Stimulated activated CD4-positive, alpha-beta T cell treated with anti-CD3 and anti-CD28 coated beads, Interleukin-1b, Interleukin-23, amount 100 ng/mL, for 1 hour (primary cell): ENCODE data around the gene UBE2C.
"Not testable (repeated sequence)": the region's sequence is repeated elsewhere in the genome, so short reads cannot be mapped to it uniquely, and the experiment has no call there.

Experiments
- DNase-seq, 2 donors: peaks; one replicate each; pipeline ENCODE4 v3.0.0-alpha.2; 2020; ENCODE audit warnings: low read depth in 2 of 2

The UBE2C gene

DNA sequence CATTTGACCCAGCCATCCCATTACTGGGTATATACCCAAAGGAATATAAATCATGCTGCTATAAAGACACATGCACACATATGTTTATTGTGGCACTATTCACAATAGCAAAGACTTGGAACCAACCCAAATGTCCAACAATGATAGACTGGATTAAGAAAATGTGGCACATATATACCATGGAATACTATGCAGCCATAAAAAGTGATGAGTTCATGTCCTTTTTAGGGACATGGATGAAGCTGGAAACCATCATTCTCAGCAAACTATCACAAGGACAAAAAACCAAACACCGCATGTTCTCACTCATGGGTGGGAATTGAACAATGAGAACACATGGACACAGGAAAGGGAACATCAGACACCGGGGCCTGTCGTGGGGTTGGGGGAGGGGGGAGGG is 14.5 kb upstream of the UBE2C start:
- DNase-seq, result not testable (repeated sequence)

DNA sequence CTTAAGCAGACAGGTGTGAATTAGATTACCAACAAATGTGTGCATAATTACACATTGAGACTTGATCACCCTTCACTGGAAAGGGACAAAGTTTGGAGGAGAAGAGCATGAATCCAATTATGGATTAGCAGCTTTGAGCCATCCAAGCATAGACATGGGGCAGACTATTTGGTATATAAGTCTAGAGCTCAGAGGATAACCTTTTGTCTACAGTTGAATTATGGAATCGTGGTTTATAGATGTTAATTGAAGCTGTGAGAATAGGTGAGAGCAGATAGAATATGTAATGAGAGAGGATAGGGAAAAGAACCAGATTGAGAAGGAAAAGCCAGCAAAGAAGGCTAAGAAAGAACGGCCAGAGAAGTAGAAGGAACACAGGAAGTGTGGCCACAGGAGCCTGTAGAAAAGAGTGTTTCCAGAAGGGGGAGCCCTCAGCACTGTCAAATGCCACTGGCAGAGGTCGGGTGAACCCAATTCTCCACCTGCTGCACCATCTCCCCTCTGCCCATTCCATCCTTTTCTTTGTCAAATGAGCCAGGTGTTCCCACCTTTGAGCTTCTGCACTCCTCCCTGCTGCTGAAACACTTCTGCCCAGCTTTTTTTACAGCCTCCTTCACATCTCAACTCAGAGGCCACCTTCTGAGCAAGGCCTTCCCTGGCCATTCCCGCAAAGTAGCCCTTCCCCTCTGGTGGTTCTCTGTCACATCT is 13.4 kb upstream of the UBE2C start:
- DNase-seq, result peak in 1 of 2 donors; percentile 29

GRCh38 chr20:45801851-45802250 is 10.6 kb upstream of the UBE2C start:
- DNase-seq, result no peak

- no peak for DNase-seq
Measured at GRCh38 chr20:45810191-45810970, 2.1 kb upstream of the UBE2C start.

DNA sequence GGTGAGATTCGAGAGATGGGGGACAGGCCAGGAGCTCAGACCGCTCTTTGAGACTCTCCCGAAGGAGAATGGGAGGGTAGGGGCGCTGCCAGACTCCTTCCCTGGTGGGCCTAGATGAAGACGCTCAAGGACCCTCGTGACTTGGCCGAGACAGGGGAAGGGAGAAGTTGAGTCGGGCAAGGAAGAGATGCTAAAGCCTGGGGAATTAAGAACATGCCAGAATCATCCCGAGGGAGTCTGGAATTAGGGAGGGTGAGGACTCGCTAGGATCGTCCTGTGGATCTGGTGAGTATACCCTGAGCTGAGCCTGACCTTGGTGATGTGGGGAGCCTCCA is 529 bp downstream of the UBE2C start:
- DNase-seq, result no peak

DNA sequence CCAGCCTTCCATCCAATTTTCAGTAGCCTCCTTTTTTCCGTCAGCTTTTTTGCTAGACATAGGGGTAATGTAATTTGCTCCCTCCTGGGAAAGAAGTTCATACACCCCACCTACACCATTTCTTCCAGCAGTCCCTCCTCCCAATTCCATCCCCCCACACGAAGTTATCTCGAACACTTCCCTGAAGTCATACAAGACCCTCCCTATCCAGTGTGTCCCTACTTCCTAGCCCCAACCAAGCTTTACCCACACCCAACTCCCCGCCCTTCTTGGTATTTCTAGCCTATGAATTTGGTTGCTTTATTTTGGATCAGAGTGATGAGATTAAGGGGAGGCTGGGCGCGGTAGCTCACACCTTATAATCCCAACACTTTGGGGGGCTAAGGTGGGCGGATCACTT is 1.0 kb downstream of the UBE2C start:
- DNase-seq, result no peak

DNA sequence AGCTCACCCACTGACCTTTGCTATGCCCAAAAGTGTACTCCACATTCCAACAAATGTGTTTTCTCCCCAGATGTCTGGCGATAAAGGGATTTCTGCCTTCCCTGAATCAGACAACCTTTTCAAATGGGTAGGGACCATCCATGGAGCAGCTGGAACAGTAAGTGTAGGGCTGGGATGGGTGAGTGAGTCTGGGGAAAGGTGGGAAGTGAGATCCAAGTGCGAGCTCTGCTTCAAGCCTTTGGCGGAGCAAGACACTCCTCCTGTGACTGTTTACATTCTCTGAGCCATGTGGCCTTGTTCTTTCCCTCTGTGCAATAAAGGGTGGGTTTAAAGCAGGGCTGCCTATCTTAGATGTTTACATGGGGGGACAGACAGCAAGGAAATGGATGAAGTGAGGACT is 1.9 kb downstream of the UBE2C start:
- DNase-seq, result no peak

DNA sequence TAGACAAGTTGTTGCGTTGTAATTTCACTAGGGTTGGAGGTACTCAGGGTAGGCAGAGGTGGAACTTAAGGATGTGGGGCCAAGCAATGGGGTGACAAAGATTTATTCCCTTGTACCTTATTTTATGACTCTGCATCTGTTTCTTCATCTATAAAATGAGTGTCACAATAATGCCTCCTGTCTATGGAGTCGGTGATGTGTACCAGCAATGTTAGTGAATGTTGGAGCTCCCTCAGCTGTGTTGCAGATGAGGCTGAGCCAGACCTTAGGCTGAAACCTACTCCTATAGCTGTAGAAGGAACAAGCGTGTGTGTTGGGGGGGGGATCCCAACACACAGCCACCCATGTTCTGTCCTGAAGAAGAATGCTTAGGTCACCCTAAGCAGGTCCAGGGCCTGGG is 4.5 kb downstream of the UBE2C start:
- DNase-seq, result no peak

GRCh38 chr20:45817376-45818194 is 5.1 kb downstream of the UBE2C start:
- DNase-seq, result no peak

DNA sequence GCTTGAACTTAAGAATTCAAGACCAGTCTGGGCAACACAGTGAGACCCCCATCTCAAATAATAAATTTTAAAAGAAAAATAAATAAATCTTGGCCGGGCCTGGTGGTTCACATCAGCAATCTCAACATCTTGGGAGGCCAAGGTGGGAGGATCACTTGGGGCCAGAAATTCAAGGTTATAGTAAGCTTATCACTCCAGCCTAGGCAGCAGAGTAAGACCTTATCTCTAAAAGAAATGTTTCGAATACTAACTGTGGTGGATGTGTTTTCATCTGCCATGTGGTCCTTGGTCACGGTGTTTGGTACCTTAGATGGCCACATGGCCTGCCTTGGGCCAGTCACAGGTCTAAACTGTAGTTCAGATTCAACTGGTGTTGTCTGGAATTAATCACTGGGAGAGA is 5.8 kb downstream of the UBE2C start:
- DNase-seq, result no peak

DNA sequence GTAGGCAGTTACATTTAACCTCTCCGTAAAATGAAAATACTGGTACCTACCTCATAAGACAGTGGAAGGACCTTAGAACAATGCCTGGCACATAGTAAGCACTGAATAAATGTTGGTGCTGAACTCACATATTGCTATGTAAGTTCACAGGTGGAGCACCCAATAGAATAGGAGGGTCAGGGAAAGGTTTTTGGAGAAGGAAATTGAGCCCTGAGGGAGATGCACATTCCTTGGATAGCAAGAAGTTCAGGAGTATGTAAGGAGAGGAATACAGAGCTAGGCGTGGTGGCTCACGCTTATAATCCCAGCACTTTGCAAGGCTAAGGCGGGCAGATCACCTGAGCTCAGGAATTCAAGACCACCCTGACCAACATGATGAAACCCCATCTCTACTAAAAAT is 7.0 kb downstream of the UBE2C start:
- DNase-seq, result no peak

DNA sequence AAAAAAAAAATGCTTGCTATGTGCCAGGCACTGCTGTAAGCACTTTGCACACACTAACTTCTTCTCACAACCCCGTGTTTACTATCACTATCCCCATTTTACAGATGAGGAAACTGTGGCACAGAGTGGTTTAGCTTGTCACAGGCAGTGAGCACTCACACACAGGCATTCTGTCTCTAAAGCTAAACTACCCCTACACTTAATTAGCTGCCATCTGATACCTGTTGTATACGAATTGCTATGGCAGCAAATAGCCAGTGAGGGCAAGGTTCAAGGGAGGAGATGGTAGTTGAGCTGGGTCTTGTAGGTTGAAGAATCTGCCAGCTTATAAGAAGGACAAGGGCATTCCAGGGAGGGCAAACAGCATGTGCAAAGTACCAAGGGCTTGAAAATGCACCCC is 9.5 kb downstream of the UBE2C start:
- DNase-seq, result no peak

DNA sequence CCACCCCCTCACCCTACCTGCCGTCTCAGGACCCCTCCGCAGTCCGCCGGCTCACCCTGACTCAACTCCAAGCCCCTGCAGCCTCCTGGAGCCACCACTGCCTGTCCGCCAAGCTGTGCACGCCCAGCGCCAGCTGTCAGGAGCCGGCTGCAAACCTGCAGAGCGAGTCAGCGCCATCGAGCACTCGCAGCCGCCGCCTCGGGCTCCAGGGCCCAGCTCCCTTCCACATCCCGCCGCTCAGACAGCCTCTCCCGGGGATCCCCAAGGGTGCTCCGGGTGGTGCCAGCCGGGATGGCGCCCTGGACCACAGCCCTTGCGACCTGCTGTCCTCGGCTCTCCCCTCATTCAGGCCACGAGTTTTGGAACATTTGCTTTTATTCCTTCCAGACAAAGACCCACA is 10.4 kb downstream of the UBE2C start:
- DNase-seq, result no peak

DNA sequence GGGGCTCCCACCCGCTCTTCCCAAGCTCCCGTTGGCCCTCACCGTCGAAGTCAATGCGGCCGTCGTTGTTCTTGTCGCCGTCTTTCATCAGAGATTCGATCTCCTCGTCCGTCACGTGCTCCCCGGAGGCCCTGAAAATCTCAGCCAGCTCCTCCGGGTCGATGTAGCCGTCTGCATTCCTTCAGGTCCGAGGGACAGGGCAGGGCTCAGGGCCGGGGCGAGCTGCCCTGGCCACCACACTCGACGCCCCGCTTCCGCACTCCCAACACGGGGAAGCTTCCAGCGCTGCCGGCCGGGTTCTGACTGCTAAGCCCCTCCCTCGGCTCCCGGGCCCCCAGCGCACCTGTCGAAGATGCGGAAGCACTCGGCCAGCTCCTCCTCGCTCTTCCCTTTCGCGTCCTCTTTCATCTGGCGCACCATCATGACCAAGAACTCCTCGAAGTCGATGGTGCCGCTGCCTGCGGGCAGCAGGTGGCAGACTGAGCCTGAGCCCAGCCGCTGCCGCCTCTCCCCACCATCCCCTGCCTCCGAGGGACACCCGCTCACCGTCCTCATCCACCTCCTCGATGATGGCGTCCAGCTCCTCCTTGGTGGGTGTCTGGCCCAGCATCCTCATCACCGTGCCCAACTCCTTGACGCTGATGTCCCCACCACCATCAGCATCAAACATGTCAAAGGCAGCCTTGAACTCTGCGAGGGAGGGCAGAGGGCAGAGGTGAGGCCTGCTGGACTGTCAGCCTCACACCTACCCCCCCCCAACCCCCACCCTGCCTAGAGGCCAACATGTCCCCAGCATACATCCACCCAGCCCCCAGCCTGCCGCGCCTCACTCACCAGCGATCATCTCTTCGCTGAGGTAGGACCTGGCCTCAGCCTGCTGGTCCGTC is 11.7 kb downstream of the UBE2C start:
- DNase-seq, result peak in 1 of 2 donors; percentile 14

DNA sequence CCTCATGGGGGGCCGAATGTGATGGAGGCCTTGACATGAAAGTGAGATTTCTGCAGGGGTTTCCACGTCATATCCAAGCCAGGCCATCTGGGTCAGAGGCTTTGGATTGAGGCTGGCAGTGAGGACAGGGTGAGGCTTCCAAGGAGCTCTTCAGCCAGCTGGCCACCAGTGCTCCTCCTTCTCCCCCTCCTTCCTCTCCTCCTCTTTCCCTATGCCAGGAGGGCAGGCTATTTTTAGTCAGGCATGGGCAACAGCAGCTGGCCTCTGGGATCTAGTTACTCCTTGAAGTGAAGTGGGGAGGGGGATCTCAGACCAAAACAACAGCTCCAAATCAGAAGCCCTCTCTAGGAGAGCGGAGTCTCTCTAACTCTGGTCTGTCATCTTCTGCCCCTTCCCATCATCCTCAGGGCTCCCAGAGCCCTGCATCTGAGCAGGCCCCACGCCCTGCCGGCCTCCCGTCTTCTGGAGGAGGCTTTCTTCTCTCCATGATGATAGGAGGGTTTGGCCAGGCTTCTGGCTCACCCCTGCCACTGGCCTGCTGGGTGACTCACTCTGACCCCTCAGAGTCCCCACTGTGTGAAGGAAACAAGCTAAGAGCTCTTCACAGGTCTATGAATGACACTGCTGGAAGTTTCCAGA is 14.1 kb downstream of the UBE2C start:
- no peak for DNase-seq

DNA sequence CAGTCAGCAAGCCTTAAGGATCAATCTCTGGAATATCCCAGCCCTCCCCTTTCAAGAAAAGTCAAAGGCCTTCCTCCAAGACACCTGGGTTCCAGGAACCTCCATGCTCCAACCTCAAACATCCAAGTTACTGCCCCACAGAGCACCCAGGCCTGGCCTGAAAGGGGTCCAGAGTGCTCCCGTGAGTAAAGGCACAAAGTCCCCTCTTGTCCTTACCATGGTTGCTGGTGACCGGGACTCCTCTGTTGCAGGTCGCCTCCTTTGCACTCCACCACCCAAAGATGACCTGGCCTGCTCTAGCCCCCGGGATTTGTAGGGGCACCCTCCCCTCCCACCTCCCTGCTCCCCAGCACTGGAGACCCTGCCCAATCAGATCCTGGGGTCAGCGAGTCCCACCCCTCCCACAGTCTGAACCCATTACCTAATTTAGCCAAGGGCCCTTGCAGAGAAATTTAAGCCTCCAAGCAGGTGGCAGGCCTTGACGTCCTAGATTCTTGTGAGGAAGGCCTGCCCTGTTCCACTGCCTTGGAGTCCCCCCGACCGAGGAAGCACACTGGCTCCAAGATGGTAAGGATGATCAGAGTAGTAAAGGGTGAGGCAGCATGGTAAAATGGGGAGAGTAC is 14.7 kb downstream of the UBE2C start, which contains the start of gene TNNC2:
Gene TNNC2 (minus strand): TSS at position 283 of the 623 bp plus-strand sequence. CDS start 64 bp downstream, at position 219.
- DNase-seq, result no peak

DNA sequence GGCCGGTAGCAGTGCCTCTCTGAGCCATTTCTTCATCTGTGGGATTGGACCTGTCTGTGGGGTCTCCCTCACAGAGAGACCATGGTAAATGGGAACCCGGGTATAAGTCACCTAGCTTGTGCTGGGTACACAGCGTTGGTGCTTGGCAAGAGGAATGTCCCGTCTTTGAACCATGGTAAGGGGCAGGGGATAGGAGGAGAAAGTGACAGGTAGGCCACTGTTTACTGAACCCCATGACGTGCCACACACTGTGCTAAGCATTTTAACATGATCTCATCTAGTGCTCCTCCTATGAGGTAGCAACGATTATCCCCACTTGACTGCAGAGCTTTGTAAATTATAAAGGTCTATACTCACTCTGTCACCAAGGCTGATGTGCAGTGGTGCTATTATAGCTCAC is 15.3 kb downstream of the UBE2C start:
- no peak for DNase-seq

- DNase-seq, result no peak
Measured at GRCh38 chr20:45828589-45828988, 16.1 kb downstream of the UBE2C start.

- not testable (repeated sequence) for DNase-seq
Measured at GRCh38 chr20:45829673-45830106, 17.2 kb downstream of the UBE2C start.

DNA sequence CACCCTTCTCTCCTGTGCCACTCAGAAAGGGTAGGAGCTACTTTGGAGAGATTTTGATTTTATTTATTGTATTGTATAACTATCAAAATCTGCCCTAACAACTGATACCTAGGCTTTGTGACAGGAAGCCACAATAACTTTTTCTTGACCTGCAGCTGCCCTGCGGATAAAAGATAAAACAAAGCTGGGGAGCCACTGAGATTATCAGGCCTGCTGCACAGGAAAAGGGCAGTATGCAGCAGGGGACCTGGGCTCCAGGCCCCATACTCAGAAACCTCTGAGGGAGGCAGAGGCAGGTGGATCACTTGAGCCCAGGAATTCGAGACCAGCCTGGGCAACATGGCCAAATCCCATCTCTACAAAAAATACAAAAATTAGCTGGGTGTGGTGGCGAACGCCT is 20.2 kb downstream of the UBE2C start:
- no peak for DNase-seq
